Endothelial cell of umbilical vein (primary cell): ENCODE measurements around the gene TPK1.

ENCODE experiments used
- EZH2 ChIP-seq: IDR thresholded peaks from 2 replicates; pipeline ENCODE4 v1.6.1; 2012; ENCODE audit warnings: borderline replicate concordance, low read depth, mild to moderate bottlenecking, moderate library complexity, low read length, inconsistent platforms; ENCODE audit not compliant: severe bottlenecking
- MYC ChIP-seq: IDR thresholded peaks from one replicate; pipeline ENCODE4 v1.6.1; 2011; ENCODE audit warnings: mild to moderate bottlenecking, low read depth, low read length
- POLR2A ChIP-seq: IDR thresholded peaks from 2 replicates; pipeline ENCODE4 v1.6.1; 2012; ENCODE audit warnings: low read depth, mild to moderate bottlenecking, control low read depth, low read length
- POLR2AphosphoS5 ChIP-seq: IDR thresholded peaks from 2 replicates; pipeline ENCODE4 v1.6.1; 2012; ENCODE audit warnings: low read depth, mild to moderate bottlenecking, control low read depth, low read length, moderate library complexity; ENCODE audit not compliant: insufficient read depth
- TF ChIP-seq, protein P1 (sequence below), 2 donors: IDR thresholded peaks; 1 replicate in 1 of 2; 2 replicates in 1 of 2; pipeline ENCODE4 v1.5.1; 2011; ENCODE audit warnings: low read length in 2 of 2, mild to moderate bottlenecking in 2 of 2, moderate library complexity in 2 of 2, control low read depth in 1 of 2, inconsistent platforms in 1 of 2, low read depth in 1 of 2; ENCODE audit not compliant: insufficient read depth in 1 of 2; ENCODE audit errors: extremely low read depth in 1 of 2
- TF ChIP-seq, protein P2 (sequence below): IDR thresholded peaks from 2 replicates; pipeline ENCODE4 v1.6.1; 2011; ENCODE audit not compliant: insufficient read depth, insufficient read length

- TF ChIP-seq, protein P1, sequence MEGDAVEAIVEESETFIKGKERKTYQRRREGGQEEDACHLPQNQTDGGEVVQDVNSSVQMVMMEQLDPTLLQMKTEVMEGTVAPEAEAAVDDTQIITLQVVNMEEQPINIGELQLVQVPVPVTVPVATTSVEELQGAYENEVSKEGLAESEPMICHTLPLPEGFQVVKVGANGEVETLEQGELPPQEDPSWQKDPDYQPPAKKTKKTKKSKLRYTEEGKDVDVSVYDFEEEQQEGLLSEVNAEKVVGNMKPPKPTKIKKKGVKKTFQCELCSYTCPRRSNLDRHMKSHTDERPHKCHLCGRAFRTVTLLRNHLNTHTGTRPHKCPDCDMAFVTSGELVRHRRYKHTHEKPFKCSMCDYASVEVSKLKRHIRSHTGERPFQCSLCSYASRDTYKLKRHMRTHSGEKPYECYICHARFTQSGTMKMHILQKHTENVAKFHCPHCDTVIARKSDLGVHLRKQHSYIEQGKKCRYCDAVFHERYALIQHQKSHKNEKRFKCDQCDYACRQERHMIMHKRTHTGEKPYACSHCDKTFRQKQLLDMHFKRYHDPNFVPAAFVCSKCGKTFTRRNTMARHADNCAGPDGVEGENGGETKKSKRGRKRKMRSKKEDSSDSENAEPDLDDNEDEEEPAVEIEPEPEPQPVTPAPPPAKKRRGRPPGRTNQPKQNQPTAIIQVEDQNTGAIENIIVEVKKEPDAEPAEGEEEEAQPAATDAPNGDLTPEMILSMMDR (IDR thresholded peaks at IDR 0.05; ENCODE audit: extremely low read depth in 1 of 2, insufficient read depth in 1 of 2, low read depth in 1 of 2, low read length in 2 of 2): peak; percentile 38 to 42
- TF ChIP-seq POLR2AphosphoS5 (no peak), MYC (no peak), POLR2A (no peak), EZH2 (no peak)
- TF ChIP-seq, protein P2, sequence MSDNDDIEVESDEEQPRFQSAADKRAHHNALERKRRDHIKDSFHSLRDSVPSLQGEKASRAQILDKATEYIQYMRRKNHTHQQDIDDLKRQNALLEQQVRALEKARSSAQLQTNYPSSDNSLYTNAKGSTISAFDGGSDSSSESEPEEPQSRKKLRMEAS: no peak
These were observed 398.3 kb downstream of the TPK1 start for GRCh38 chr7:144437370-144438191.
